KMS-11 (cell line): Measurements from ENCODE around the gene WAS.
"Not testable (repeated sequence)": the region's sequence is repeated elsewhere in the genome, so short reads cannot be mapped to it uniquely, and the experiment has no call there.

Source experiments
- H2AFZ ChIP-seq: fragments of 200-600 bp; sonication (generic); 2 replicates; pipeline ENCODE4 v1.6.1; 2016; ENCODE audit warnings: antibody characterized with exemption, mixed run types, low read depth
- H3K27ac ChIP-seq: fragments of 200-600 bp; sonication (generic); 2 replicates; pipeline ENCODE4 v1.6.1; 2016; ENCODE audit warnings: mild to moderate bottlenecking, mixed run types
- H3K27me3 ChIP-seq: fragments of 200-600 bp; sonication (generic); 2 replicates; pipeline ENCODE4 v1.6.1; 2017; ENCODE audit warnings: mild to moderate bottlenecking, low read depth, mixed run types, moderate library complexity; ENCODE audit not compliant: insufficient read depth
- H3K36me3 ChIP-seq: fragments of 200-600 bp; sonication (generic); 2 replicates; pipeline ENCODE4 v1.6.1; 2017; ENCODE audit warnings: mild to moderate bottlenecking, mixed run types; ENCODE audit not compliant: insufficient read depth
- H3K4me1 ChIP-seq: fragments of 200-600 bp; sonication (generic); 2 replicates; pipeline ENCODE4 v1.6.1; 2016; ENCODE audit warnings: mild to moderate bottlenecking, low read depth, mixed run types; ENCODE audit not compliant: poor library complexity, severe bottlenecking
- H3K4me2 ChIP-seq: fragments of 200-600 bp; sonication (generic); 2 replicates; pipeline ENCODE4 v1.7.0; 2016; ENCODE audit warnings: mild to moderate bottlenecking, mixed run types
- H3K4me3 ChIP-seq: fragments of 200-600 bp; sonication (generic); IDR thresholded peaks from 2 replicates; pipeline ENCODE4 v1.6.1; 2017; ENCODE audit warnings: low read depth, low read length, mixed read lengths; ENCODE audit not compliant: insufficient read depth
- H3K79me2 ChIP-seq: fragments of 200-600 bp; sonication (generic); 2 replicates; pipeline ENCODE4 v1.6.1; 2016; ENCODE audit warnings: low read depth, mixed run types; ENCODE audit not compliant: insufficient read depth
- H3K9ac ChIP-seq: fragments of 200-600 bp; sonication (generic); 2 replicates; pipeline ENCODE4 v1.6.1; 2016; ENCODE audit warnings: mild to moderate bottlenecking, mixed run types
- H4K20me1 ChIP-seq: fragments of 200-600 bp; sonication (generic); 2 replicates; pipeline ENCODE4 v1.6.1; 2016; ENCODE audit warnings: mild to moderate bottlenecking, mixed run types; ENCODE audit not compliant: insufficient read depth
- CTCF ChIP-seq: fragments of 200-600 bp; sonication (generic); conservative IDR thresholded peaks from 2 replicates; pipeline ENCODE4 v1.6.1; 2017; ENCODE audit warnings: low read depth, mild to moderate bottlenecking, antibody characterized with exemption, low read length, moderate library complexity, mixed read lengths

WAS gene

GRCh38 chrX:48676106-48676892 is 7.3 kb upstream of the WAS start:
- peak overlapping the region; percentile 60 for H3K27ac ChIP-seq
- H3K9ac ChIP-seq = peak overlapping the region; percentile 73
- H3K4me2 ChIP-seq = peak overlapping the region; percentile 66; the same call in 1 of the 2 replicates
- no peak for TF ChIP-seq CTCF
- no peaks in the 10 kb centered on the region for H3K36me3 ChIP-seq
- H2AFZ ChIP-seq = peak overlapping the region; percentile 90
- no peak overlapping the region for H3K4me3 ChIP-seq
- H3K27me3 ChIP-seq = no peaks in the 10 kb centered on the region
- peaks cover 2% of the 10 kb centered on the region for H3K4me1 ChIP-seq
- no peaks in the 10 kb centered on the region for H3K79me2 ChIP-seq
- no peaks in the 10 kb centered on the region for H4K20me1 ChIP-seq

- Histone ChIP-seq H3K4me1 (peaks cover 2% of the 10 kb centered on the region), H4K20me1 (no peaks in the 10 kb centered on the region), H3K27ac (peak overlapping the region; percentile 45), H3K36me3 (no peaks in the 10 kb centered on the region), H3K9ac (peak overlapping the region; percentile 73), H2AFZ (peak overlapping the region; percentile 26; the same call in 1 of the 2 replicates), H3K4me2 (peak overlapping the region; percentile 51), H3K79me2 (no peaks in the 10 kb centered on the region), H3K4me3 (no peak overlapping the region), H3K27me3 (no peaks in the 10 kb centered on the region)
- TF ChIP-seq CTCF = no peak
Observed at GRCh38 chrX:48676893-48677270, 6.7 kb upstream of the WAS start.

- Histone ChIP-seq H2AFZ (no peak overlapping the region), H3K4me1 (peaks cover 2% of the 10 kb centered on the region), H3K27me3 (no peaks in the 10 kb centered on the region), H3K36me3 (no peaks in the 10 kb centered on the region), H3K4me2 (peak overlapping the region; percentile 51; the same call in 1 of the 2 replicates), H4K20me1 (no peaks in the 10 kb centered on the region), H3K27ac (no peak overlapping the region), H3K9ac (no peak overlapping the region), H3K79me2 (no peaks in the 10 kb centered on the region), H3K4me3 (no peak overlapping the region)
- TF ChIP-seq CTCF = no peak
Observed at GRCh38 chrX:48677516-48677915, 6.1 kb upstream of the WAS start.

GRCh38 chrX:48680467-48680866 is 3.1 kb upstream of the WAS start:
- H3K4me2 ChIP-seq, H3K27me3 ChIP-seq, H2AFZ ChIP-seq, H3K36me3 ChIP-seq, H3K27ac ChIP-seq, H3K79me2 ChIP-seq, H3K9ac ChIP-seq, H3K4me1 ChIP-seq, H4K20me1 ChIP-seq, H3K4me3 ChIP-seq: not testable (repeated sequence)

GRCh38 chrX:48680925-48681324 is 2.7 kb upstream of the WAS start:
- not testable (repeated sequence) for H3K4me3 ChIP-seq, H3K27ac ChIP-seq, H3K4me1 ChIP-seq, H2AFZ ChIP-seq, H3K79me2 ChIP-seq, H3K36me3 ChIP-seq, H3K9ac ChIP-seq, H4K20me1 ChIP-seq, H3K27me3 ChIP-seq, H3K4me2 ChIP-seq
